ENCODE data around the gene ZCWPW2. TPM values are rescaled to one million over a fixed set of nuclear protein-coding genes. Genes with fewer than 3 reads are reported as not detected.

The ZCWPW2 gene
- total and polyA plus RNA-seq, 4 donors: 0.15 to 0.23 (median 0.16) TPM

DNA sequence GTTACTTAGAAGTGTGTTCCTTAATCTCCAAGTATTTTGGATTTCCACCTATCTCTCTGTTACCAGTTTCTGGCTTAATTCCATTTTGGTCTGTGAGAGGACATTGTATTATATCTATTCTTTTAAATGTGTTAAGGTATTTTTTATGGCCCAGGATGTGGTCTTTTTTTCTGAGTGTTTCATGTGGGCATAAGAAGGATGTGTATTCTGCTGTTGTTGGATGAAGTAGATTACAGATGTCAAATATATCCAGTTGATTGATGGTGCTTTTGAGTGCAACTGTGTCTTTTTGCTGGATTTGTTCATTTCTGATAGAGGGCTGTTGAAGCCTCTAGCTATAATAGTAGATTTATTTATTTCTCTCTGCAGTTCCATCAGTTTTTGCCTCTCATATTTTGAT lies 136.6 kb downstream of the ZCWPW2 start:
- Histone ChIP-seq H3K27ac (ENCODE audit: low read depth in 1 of 2, low read length in 2 of 2) (no peak overlapping the region), H3K9ac (ENCODE audit: low read depth in 1 of 2, low read length in 2 of 2) (no peak overlapping the region), H3K36me3 (ENCODE audit: control insufficient read depth in 4 of 4, insufficient read depth in 3 of 4, low read depth in 1 of 4, low read length in 3 of 4) (no peaks in the 10 kb centered on the region), H3K4me3 (ENCODE audit: low read depth in 1 of 3, low read length in 3 of 3) (no peak overlapping the region), H3K4me1 (ENCODE audit: control insufficient read depth in 4 of 4, insufficient read depth in 4 of 4, low read length in 3 of 4) (no peaks in the 10 kb centered on the region), H3K27me3 (ENCODE audit: control insufficient read depth in 4 of 4, insufficient read depth in 4 of 4, low read length in 3 of 4) (no peaks in the 10 kb centered on the region), H3K9me3 (ENCODE audit: control insufficient read depth in 4 of 4, low read length in 3 of 4) (no peaks in the 10 kb centered on the region)
- TF ChIP-seq FOXA1 (IDR thresholded peaks at IDR 0.05): no peak
- no peak for TF ChIP-seq HNF4G (IDR thresholded peaks at IDR 0.05)
- TF ChIP-seq, protein P1, sequence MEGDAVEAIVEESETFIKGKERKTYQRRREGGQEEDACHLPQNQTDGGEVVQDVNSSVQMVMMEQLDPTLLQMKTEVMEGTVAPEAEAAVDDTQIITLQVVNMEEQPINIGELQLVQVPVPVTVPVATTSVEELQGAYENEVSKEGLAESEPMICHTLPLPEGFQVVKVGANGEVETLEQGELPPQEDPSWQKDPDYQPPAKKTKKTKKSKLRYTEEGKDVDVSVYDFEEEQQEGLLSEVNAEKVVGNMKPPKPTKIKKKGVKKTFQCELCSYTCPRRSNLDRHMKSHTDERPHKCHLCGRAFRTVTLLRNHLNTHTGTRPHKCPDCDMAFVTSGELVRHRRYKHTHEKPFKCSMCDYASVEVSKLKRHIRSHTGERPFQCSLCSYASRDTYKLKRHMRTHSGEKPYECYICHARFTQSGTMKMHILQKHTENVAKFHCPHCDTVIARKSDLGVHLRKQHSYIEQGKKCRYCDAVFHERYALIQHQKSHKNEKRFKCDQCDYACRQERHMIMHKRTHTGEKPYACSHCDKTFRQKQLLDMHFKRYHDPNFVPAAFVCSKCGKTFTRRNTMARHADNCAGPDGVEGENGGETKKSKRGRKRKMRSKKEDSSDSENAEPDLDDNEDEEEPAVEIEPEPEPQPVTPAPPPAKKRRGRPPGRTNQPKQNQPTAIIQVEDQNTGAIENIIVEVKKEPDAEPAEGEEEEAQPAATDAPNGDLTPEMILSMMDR (IDR thresholded peaks at IDR 0.05; ENCODE audit: low read depth, low read length, missing input control): no peak
- TF ChIP-seq JUND (IDR thresholded peaks at IDR 0.05): no peak
- no peak for TF ChIP-seq GABPA (IDR thresholded peaks at IDR 0.05 in 1 of 2, conservative IDR thresholded peaks at IDR 0.05 in 1 of 2)
- TF ChIP-seq NR2F2 (IDR thresholded peaks at IDR 0.05): no peak
- TF ChIP-seq RXRA (IDR thresholded peaks at IDR 0.05): no peak
- no peak for TF ChIP-seq REST (IDR thresholded peaks at IDR 0.05)
- DNase-seq (ENCODE audit: low spot score): no peak

DNA sequence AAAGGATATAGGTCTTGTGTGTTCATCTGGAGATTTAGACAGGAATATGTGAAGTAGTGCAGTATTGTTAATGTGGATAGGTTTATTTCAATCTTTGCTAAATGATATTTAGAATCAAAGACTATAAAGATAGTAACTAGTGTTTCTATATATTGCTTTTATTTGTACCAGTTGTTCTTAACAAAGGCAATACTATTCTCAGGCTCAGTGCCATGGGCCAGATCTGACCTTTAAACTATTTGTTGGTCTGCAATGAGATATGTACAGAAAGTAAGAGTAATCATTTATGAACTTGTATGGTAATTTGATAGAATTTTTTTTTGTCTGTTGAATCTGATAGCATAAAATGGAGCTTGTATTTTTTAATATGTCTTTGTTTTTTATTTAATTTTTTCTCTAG lies 146.8 kb downstream of the ZCWPW2 start:
- H3K27ac ChIP-seq (ENCODE audit: low read depth in 1 of 2, low read length in 2 of 2): no peak overlapping the region
- H3K27me3 ChIP-seq (ENCODE audit: control insufficient read depth in 4 of 4, insufficient read depth in 4 of 4, low read length in 3 of 4): no peaks in the 10 kb centered on the region
- no peak overlapping the region for H3K9ac ChIP-seq (ENCODE audit: low read depth in 1 of 2, low read length in 2 of 2)
- DNase-seq (ENCODE audit: low spot score): no peak
- H3K4me1 ChIP-seq (ENCODE audit: control insufficient read depth in 4 of 4, insufficient read depth in 4 of 4, low read length in 3 of 4): no peaks in the 10 kb centered on the region
- no peaks in the 10 kb centered on the region for H3K36me3 ChIP-seq (ENCODE audit: control insufficient read depth in 4 of 4, insufficient read depth in 3 of 4, low read depth in 1 of 4, low read length in 3 of 4)
- TF ChIP-seq FOXA2 (IDR thresholded peaks at IDR 0.05): no peak
- no peak for TF ChIP-seq RXRA (IDR thresholded peaks at IDR 0.05)
- TF ChIP-seq HNF4A (conservative IDR thresholded peaks at IDR 0.05): no peak
- TF ChIP-seq ATF3 (IDR thresholded peaks at IDR 0.05): no peak
- TF ChIP-seq, protein P1 (IDR thresholded peaks at IDR 0.05; ENCODE audit: low read depth, low read length, missing input control): no peak
- TF ChIP-seq NR2F2 (IDR thresholded peaks at IDR 0.05): no peak
- TF ChIP-seq FOXA1 (IDR thresholded peaks at IDR 0.05): no peak
- TF ChIP-seq RAD21 (IDR thresholded peaks at IDR 0.05): no peak
- no peak for TF ChIP-seq HNF4G (IDR thresholded peaks at IDR 0.05)
- H3K4me3 ChIP-seq (ENCODE audit: low read depth in 1 of 3, low read length in 3 of 3): no peak overlapping the region
- H3K9me3 ChIP-seq (ENCODE audit: control insufficient read depth in 4 of 4, low read length in 3 of 4): no peaks in the 10 kb centered on the region
